ENCODE data around the gene SNRPD2.

DNA sequence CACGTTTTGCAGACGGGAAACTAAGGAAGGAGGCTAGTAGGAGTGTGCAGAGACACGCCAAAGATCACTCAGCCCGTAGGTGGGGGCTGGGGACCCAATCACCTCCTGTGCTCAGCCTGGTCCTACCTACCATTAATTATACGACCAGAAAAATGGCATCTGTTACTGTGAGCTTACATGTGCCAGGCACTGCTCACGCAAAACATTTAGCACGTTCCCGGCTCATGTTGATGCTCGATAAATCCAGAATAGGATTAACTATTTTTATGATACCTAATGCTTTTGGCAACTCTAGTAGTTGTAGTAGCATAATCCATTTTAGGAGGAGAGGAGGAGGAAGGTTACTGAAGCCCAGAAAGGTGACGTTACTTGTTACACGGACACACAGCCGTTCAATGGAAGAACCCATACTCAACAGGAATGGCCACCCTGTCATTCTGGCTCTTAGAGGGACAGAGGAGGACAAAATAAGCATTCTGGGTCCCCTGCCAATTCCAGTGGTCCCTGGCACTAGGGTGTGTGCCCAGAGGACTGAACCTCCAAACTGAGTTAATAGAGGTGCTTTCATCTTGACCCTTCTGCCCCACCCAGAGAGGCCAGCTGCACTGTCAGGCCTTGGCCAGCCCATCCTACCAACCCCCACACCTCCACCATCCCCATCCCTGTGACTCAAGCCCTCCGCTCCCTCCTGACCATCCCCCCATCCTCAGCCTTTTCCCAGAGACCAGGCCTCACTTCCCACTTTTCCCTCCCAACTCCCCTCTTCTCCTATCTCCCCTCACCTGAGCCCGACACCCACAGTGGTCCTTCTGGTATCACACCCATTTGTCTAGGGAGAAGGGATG lies 47.6 kb downstream of the SNRPD2 start:
- TF ChIP-seq CTCF (conservative IDR thresholded peaks at IDR 0.05 in 1 of 2, IDR thresholded peaks at IDR 0.05 in 1 of 2; ENCODE audit: low read depth in 1 of 2, low read length in 2 of 2) (no peak), EZH2 (IDR thresholded peaks at IDR 0.05; ENCODE audit: low read length, missing control alignments) (no peak)

Measured in fibroblast of lung (primary cell).